Caco-2 (cell line): ENCODE measurements around the gene HDAC4. TPM values are rescaled to one million over a fixed set of nuclear protein-coding genes. Genes with fewer than 3 reads are reported as not detected.

Experiments
- BruUV-seq: library from RNA; stranded (reverse); fragments of 400-500 nt; replicated peaks from 2 replicates; lab custom pipeline; 2021; lab: Mats Ljungman, UMichigan
- CTCF ChIA-PET: fragments of 300-600 bp; sonication (Branson Sonifier 250); formaldehyde crosslinking; loops from one replicate; lab custom pipeline; 2022; ENCODE audit warnings: antibody characterized with exemption; lab: Charles Lee
- POLR2A ChIA-PET: fragments of 300-600 bp; sonication (Branson Sonifier 250); formaldehyde crosslinking; loops from one replicate; lab custom pipeline; 2022; ENCODE audit warnings: antibody characterized with exemption; lab: Charles Lee
- DNase-seq, 2 experiments: peaks; one replicate each; pipeline versions ENCODE4 v3.0.0 to v3.0.0-alpha.2; 2020 to 2022
- H3K27me3 ChIP-seq: replicated peaks from 2 replicates; pipeline ENCODE4 v1.6.0; 2011; ENCODE audit warnings: low read length; ENCODE audit not compliant: control insufficient read depth, insufficient read depth
- H3K36me3 ChIP-seq: 2 replicates; pipeline ENCODE4 v1.5.1; 2011; ENCODE audit warnings: low read length; ENCODE audit not compliant: control insufficient read depth, insufficient read depth
- H3K4me1 ChIP-seq: fragments of 250-450 bp; sonication (Bioruptor Pico); 2 replicates; pipeline ENCODE4 v1.5.1; 2020; ENCODE audit warnings: mild to moderate bottlenecking
- H3K4me3 ChIP-seq: 2 replicates; pipeline ENCODE4 v1.5.1; 2011; ENCODE audit warnings: low read depth, mild to moderate bottlenecking, control low read depth, low read length
- H3K9me3 ChIP-seq: fragments of 250-450 bp; sonication (Bioruptor Pico); 2 replicates; pipeline ENCODE4 v1.5.1; 2020; ENCODE audit warnings: mild to moderate bottlenecking, moderate library complexity
- H3K27ac Mint-ChIP-seq: one replicate; pipeline ENCODE4 v1.8.0; 2022; ENCODE audit warnings: mixed read lengths; ENCODE audit not compliant: unreplicated experiment
- H3K27me3 Mint-ChIP-seq: one replicate; pipeline ENCODE4 v1.8.0; 2022; ENCODE audit warnings: mixed read lengths; ENCODE audit not compliant: insufficient read depth, unreplicated experiment
- H3K36me3 Mint-ChIP-seq: one replicate; pipeline ENCODE4 v1.8.0; 2022; ENCODE audit warnings: mild to moderate bottlenecking, mixed read lengths; ENCODE audit not compliant: insufficient read depth, unreplicated experiment
- H3K4me1 Mint-ChIP-seq: one replicate; pipeline ENCODE4 v1.8.0; 2022; ENCODE audit warnings: low read depth, mixed read lengths; ENCODE audit not compliant: unreplicated experiment
- H3K4me3 Mint-ChIP-seq: one replicate; pipeline ENCODE4 v1.8.0; 2022; ENCODE audit warnings: mild to moderate bottlenecking, moderate library complexity, mixed read lengths; ENCODE audit not compliant: unreplicated experiment
- H3K9me3 Mint-ChIP-seq: one replicate; pipeline ENCODE4 v1.8.0; 2022; ENCODE audit warnings: mixed read lengths; ENCODE audit not compliant: unreplicated experiment
- intact Hi-C: fragments of 100-400 bp; cut with micrococcal nuclease; formaldehyde crosslinking; loops from one replicate; pipeline ENCODE4 v1.10.0; 2022; ENCODE audit not compliant: unreplicated experiment
- total RNA-seq: library from RNA; stranded (reverse); gene quantifications from 2 replicates; pipeline ENCODE4 v1.2.3, GENCODE V29; 2022
- TF ChIP-seq, protein P1 (sequence below), 2 experiments: fragments of 200-600 bp in 1 of 2; IDR thresholded peaks; 1 replicate in 1 of 2; 2 replicates in 1 of 2; pipeline versions ENCODE4 v1.5.1 to v1.8.0; 2011 to 2022; ENCODE audit warnings: antibody characterized with exemption in 1 of 2, control low read depth in 1 of 2, inconsistent platforms in 1 of 2, low read depth in 1 of 2, low read length in 1 of 2, mild to moderate bottlenecking in 1 of 2, moderate library complexity in 1 of 2; ENCODE audit not compliant: insufficient read depth in 1 of 2, severe bottlenecking in 1 of 2, unreplicated experiment in 1 of 2

HDAC4 gene
- total RNA-seq, 1 experiment from 2014 or later = 15.5 TPM

DNA sequence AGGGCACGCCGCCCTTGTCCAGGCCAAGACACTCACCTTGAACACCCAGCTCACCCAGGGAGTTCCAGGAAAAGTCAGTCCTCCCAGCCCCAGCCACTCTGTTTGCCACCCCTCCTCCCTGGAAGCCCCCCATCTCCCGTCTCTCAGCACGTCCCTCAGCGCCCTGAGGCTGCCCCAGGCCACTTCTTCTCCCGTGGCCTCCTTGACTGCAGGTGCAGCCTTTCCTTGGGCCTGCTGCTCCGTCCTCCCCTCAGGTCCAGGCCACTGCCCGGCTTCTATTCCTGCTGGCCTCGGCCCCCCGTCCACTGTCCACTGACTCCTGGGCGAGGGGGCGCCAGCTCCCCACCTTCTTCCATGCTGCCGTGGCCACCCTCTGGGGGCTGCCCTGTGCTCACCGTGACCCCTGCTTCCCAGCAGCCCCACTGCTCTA lies 239.1 kb downstream of the HDAC4 start:
- Mint-ChIP-seq H3K36me3 (no peaks in the 10 kb centered on the region), H3K27me3 (no peaks in the 10 kb centered on the region), H3K9me3 (no peaks in the 10 kb centered on the region), H3K27ac (no peak overlapping the region), H3K4me3 (no peak overlapping the region), H3K4me1 (no peaks in the 10 kb centered on the region)
- Histone ChIP-seq H3K27me3 (no peaks in the 10 kb centered on the region), H3K4me3 (no peak overlapping the region), H3K4me1 (no peaks in the 10 kb centered on the region), H3K36me3 (no peaks in the 10 kb centered on the region), H3K9me3 (no peaks in the 10 kb centered on the region)
- intact Hi-C loops = no loop called here
- DNase-seq = peak in 1 of 2 experiments; percentile 5
- ChIA-PET CTCF (no interaction called here), POLR2A (no interaction called here)
- no TSS peak for BruUV-seq
- TF ChIP-seq, protein P1, sequence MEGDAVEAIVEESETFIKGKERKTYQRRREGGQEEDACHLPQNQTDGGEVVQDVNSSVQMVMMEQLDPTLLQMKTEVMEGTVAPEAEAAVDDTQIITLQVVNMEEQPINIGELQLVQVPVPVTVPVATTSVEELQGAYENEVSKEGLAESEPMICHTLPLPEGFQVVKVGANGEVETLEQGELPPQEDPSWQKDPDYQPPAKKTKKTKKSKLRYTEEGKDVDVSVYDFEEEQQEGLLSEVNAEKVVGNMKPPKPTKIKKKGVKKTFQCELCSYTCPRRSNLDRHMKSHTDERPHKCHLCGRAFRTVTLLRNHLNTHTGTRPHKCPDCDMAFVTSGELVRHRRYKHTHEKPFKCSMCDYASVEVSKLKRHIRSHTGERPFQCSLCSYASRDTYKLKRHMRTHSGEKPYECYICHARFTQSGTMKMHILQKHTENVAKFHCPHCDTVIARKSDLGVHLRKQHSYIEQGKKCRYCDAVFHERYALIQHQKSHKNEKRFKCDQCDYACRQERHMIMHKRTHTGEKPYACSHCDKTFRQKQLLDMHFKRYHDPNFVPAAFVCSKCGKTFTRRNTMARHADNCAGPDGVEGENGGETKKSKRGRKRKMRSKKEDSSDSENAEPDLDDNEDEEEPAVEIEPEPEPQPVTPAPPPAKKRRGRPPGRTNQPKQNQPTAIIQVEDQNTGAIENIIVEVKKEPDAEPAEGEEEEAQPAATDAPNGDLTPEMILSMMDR (IDR thresholded peaks at IDR 0.05; ENCODE audit: insufficient read depth in 1 of 2, low read depth in 1 of 2, low read length in 1 of 2, severe bottlenecking in 1 of 2, unreplicated experiment in 1 of 2) = no peak

DNA sequence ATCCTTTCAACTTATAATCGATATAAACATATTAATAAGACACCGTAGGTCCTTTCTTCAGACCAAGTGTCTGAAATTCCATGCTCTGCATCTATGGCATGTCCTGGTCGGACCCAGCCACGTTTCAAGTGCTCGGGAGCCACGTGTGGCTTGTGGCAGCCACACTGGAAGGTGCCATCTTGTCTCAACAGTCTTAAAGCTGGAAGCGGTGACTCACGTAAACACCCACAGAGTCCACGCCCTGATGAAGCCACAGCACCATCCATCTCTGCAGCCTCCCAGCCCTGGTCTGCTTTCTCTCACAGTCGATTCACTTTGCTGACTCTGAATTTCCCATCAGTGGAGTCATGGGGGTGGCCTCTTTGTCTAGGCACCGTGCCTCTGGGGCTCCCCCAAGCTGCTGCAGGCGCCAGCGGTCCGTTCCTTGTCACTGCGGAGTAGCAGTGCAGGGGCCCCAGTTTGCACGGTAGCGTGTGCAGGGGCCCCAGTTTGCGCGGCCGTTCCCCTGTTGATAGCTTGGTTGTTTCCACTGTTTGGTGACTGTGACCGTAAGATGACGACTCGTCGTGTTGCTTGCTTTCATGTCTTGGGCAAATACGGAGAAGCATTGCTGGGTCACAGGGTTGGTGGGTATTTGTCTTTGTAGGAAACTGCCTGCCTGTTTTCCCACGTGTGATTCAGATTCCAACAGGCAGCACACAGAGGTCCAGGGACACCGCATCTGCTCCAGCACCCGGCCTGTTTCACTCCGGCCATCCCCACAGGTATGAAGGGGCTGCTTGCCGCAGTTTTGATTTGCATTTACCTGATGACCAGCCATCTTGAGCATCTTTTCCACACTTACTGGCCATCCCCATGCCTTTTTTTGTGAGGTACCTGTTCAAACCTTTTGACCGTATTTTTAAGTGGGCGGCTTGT lies 240.3 kb downstream of the HDAC4 start:
- H3K9me3 ChIP-seq = no peaks in the 10 kb centered on the region
- intact Hi-C loops = no loop called here
- Mint-ChIP-seq H3K9me3 (no peaks in the 10 kb centered on the region), H3K27ac (no peak overlapping the region), H3K4me1 (no peaks in the 10 kb centered on the region), H3K4me3 (no peak overlapping the region), H3K27me3 (no peaks in the 10 kb centered on the region), H3K36me3 (no peaks in the 10 kb centered on the region)
- no peak for DNase-seq
- H3K4me3 ChIP-seq = no peak overlapping the region
- H3K36me3 ChIP-seq = no peaks in the 10 kb centered on the region
- TF ChIP-seq, protein P1 (IDR thresholded peaks at IDR 0.05; ENCODE audit: insufficient read depth in 1 of 2, low read depth in 1 of 2, low read length in 1 of 2, severe bottlenecking in 1 of 2, unreplicated experiment in 1 of 2) = no peak
- no peaks in the 10 kb centered on the region for H3K27me3 ChIP-seq
- no TSS peak for BruUV-seq
- H3K4me1 ChIP-seq = no peaks in the 10 kb centered on the region
- ChIA-PET CTCF (no interaction called here), POLR2A (no interaction called here)

DNA sequence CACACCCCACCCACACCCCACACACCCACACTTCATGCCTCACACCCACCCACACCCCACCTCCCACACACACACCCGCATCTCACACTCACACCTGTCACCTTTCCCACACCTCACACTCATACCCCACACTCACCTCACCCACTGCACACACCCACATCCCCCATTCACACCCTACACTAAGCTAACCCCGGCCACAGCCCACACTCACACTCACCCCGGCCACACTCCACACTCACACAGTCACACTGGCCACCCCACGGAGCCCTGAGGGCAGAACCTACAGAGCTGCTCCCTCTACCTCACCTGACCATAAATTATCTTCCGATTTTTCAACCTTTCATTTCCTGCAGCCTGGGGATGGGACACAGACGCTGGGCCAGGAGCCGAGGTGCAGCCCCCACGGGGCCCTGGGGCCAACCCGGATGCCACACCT lies 241.3 kb downstream of the HDAC4 start:
- no peaks in the 10 kb centered on the region for H3K9me3 ChIP-seq
- H3K4me3 ChIP-seq = no peak overlapping the region
- no peak for DNase-seq
- H3K36me3 ChIP-seq = no peaks in the 10 kb centered on the region
- no peak overlapping the region for H3K27ac Mint-ChIP-seq
- POLR2A ChIA-PET = no interaction called here
- CTCF ChIA-PET = no interaction called here
- H3K4me1 Mint-ChIP-seq = no peaks in the 10 kb centered on the region
- no peak overlapping the region for H3K4me3 Mint-ChIP-seq
- TF ChIP-seq, protein P1 (IDR thresholded peaks at IDR 0.05; ENCODE audit: insufficient read depth in 1 of 2, low read depth in 1 of 2, low read length in 1 of 2, severe bottlenecking in 1 of 2, unreplicated experiment in 1 of 2) = no peak
- H3K27me3 ChIP-seq = no peaks in the 10 kb centered on the region
- H3K27me3 Mint-ChIP-seq = no peaks in the 10 kb centered on the region
- no peaks in the 10 kb centered on the region for H3K36me3 Mint-ChIP-seq
- H3K4me1 ChIP-seq = no peaks in the 10 kb centered on the region
- no peaks in the 10 kb centered on the region for H3K9me3 Mint-ChIP-seq
- no TSS peak for BruUV-seq
- intact Hi-C loops = no loop called here
